ENCODE results near the gene C16orf95.
A peak's percentile ranks its signal among the peaks of the same experiment; 100 is the strongest.
"Not testable (repeated sequence)": the region's sequence is repeated elsewhere in the genome, so short reads cannot be mapped to it uniquely, and the experiment has no call there.

The C16orf95 gene, protein sequence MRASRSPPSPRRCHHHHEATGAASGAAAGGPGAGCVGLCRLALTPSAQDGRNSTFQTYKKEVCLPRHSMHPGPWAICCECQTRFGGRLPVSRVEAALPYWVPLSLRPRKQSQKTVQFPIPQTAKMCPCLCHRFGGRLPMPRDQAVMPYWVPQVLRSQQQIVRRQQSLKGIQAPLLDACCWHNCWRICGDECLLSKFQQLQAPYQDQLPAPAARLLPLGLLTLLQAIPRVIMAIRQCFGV

DNA sequence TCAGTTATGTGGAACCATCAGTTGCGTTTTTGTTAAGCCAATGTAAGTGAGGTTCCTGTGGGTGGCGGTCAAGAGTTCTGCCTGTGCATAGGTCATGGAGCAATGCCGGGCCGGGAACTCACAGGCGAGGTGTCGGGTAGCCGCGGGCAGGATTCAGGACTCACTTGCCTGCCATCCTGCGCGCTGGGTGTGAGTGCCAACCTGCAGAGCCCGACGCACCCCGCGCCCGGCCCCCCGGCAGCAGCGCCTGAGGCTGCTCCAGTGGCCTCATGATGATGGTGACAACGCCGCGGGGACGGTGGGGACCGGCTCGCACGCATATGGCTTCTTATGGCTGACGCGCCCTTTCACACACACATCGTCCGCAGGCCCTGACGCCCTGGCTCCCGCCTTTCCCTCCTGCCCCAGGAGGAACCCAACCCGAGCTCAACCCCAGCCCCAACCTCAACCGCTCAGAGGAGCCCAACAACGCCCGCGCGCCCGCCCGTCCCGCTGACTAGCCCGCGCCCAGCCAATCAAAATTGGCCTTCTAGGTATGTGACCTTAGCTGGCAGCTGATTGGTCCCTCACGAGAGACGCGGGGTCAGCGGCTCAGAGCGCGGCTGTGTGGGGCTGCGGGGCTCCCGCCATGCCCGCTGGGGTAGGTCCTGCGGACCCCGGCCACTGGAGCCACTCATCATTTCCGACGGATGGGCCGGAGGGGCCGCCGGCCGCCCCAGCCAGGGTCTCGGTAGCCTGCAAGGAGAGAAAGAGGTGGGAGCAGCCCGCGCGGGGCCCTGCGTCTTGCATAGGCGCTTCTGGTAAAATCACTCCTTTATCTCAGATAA, at the start of gene C16orf95:
TSS of gene C16orf95 (minus strand) at position 470 of the 827 bp plus-strand sequence. CDS start at position 320, 150 bp downstream.
- DNase-seq, result peak; percentile 94

DNA sequence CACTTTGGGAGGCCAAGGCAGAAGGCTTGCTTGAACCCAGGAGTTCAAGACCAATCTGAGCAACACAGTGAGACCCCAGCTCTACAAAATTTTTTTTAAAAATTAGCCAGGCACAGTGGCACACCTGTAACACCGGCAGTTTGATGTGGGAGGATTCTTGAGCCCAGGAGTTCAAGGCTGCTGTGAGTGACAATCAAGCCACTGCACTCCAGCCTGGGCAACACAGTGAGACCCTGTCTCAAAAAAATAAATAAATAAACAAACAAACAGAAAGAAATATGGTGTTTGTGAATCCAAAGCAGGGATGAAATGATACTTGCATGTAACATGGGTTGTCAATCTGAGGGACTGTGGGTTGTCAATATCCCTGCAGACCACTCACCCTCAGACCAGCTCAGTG, 49.7 kb upstream of the C16orf95 start:
- DNase-seq, result no peak

DNA sequence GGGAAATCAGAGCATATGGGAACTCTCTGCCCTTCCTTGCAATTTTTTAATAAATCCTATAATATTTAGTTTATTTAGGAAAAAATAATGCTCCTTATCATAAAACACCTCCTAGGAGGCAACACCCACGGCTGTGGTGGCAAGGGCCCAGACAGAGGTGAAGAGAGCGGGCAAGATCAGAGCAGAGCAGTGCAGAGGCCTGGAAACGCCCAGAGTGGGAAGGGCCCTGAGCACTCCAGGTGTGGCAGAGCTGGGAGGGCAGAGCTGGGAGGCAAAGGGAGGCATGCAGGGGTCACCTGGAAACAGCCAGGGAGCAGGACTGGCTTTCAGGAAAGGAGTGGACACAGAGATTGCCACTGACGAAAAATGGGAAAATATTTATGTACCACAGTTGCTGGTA, 49.1 kb upstream of the C16orf95 start:
- no peak for DNase-seq

DNA sequence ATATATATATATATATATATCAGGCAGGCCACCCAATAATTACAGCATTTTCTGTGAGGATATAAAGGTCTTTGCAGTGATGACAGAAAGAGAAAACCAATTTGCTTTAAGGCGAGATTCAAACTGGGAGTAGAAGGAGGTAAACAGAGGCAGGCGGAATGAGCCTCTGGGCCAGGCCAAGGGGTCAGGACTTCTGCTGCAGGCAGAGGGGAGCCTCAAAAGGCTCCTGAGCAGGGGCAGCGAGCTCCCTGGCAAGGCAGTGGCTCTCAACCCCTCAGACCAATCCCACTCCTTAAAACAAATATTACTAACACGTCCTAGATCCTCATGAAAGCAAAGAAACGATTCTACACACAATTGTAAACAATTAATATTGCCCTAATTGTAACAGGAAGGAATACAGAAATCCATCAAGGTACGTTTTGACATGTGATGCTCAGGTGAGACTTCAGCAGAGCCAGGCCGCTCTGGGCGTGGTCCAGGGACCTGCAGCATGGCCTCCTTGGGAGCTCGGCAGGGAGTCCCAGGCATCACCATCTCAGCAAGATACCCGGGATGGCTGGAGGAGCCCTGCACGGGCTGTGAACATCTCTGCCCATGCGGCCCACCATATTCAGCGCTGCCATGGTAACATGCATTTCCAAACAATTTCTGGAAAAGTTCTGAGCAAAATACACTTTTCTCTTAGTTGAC, 48.0 kb upstream of the C16orf95 start:
- no peak for DNase-seq

DNA sequence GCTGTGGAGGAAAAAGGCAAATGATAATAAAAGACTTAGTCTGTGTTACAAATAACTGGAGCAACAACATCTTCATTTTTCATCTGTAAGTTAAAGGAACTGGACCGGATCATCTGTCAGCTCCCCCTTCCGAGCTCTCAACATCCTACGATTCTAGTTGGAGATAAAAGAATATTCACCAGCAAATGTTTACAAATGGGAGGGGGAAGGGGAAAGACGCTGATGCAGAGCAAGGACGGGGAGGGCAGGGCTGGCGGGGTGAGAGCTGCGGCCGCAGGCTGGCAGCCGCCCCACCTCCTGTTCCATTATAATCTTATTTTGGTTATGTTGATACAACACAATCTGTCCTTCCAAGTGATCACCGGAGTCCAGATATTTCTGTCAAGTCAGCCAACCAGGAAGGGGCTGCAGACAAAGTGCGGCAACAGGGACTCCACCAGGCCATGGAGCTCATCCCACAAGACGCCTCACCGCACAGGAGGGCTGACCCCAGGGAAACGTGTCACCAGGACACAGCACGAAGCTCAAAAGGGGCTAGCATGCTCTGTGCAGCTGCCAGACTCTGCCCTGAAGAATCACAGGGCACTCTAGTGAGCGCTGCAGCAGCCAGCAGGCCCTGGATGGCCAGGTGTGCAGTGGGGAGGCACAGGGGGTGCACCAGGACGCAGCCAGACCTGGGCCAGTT, 46.7 kb upstream of the C16orf95 start:
- no peak for DNase-seq

DNA sequence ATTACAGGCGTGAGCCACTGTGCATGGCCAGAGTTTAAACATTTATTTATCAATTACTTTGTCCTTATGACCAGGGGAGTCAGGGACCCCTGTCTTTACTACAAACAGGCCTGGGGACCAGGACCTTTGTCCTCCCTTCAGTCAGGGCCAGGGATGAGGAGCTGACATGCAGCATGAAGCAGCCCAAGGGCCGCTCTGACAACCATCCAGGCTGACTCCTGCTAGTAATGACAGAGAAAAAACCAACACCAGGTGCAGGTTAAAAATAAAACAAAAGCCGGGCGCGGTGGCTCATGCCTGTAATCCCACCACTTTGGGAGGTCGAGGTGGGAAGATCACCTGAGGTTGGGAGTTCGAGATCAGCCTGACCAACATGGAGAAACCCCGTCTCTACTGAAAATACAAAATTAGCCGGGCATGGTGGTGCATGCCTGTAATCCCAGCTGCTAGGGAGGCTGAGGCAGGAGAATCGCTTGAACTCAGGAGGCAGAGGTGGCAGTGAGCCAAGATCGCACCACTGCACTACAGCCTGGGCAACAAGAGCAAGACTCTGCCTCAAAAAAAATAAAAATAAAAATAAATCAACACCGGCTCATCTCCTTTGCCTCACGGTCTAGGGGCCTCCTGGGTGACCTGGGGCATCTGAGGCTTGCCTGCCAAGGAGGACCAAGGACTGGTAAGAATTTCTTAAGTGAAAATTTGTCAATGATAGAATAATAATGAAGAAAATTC, 45.8 kb upstream of the C16orf95 start:
- DNase-seq, result not testable (repeated sequence)

DNA sequence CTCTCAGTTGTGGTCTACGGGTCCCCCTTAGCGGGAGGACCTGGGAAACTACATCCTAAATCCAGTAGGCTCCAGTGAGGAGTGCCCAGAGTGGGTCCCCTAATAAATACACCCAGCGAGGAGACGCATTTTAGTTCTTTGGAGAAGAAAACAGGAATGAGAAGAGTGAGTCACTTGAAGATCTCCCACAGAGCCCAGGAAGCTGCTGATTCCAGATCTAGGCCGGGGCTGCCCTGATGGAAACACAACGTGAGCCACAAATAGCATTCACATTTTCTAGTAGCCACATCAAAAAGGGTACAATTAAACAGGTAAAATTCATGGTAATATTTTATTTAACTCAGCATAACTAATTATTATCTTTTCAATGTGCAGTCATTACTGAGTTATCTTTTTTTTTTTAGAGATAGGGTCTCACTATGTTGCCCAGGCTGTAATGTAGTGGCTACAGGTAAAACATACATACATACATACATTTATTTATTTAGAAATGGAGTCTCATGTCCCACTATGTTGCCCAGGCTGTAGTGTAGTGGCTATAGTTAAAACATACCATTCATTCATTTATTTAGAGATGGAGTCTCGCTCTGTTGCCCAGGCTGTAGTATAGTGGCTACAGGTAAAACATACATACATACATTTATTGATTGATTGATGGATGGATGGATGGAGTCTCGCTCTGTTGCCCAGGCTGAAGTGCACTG, 44.9 kb upstream of the C16orf95 start:
- DNase-seq, result no peak

DNA sequence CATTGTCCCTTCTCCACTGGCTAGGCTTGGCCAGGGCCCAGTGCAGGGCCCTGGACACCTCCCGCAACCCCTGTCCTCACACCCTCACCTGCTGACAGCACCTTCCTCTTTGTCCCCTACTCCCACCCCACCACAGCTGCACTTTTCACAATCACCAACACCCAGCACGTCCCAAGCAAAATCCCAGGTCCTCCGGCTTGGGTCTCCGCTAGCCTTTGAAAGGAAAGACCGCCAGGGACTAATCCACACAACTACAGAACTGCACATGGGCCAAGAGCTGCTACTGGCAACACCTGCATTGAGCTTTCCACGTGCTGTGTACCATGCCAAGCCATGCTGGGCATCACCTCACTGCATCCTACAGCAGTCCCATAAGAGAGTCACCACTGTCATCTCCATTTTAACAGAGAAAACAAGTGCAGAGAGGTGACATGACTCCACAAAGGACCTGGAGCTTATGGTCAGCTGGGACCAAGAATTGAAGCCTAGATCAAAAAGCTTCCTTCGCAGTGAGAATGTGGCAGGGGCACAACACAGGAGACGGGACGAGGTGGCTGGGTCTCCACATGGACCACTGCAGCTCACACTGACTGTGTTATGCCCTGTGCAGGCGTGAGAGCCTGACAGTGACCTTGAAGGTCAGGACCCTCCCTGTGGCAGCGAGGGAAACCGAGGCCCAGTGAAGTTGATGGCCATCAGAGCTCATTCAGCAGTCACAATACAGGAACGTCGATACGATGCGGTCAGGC, 43.8 kb upstream of the C16orf95 start:
- DNase-seq, result no peak

DNA sequence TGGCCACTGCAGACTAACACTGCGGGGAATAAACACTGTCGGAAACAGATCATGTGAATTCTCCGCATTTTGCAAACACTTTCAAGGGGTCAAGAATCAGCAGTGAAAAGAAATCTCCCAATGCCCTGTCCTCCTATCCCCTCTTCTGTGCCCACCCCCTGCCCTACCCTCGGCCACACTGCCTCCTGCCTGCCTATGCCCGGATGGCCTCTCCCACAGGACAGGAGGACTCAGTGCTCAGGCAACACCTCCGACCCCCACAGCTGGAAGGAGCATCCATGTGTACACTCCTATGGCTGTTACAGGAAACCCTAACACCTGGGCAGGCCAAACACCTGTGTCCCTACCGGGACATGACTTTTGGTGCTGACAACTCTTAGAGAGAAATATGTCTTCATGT, 41.9 kb upstream of the C16orf95 start:
- DNase-seq, result no peak

DNA sequence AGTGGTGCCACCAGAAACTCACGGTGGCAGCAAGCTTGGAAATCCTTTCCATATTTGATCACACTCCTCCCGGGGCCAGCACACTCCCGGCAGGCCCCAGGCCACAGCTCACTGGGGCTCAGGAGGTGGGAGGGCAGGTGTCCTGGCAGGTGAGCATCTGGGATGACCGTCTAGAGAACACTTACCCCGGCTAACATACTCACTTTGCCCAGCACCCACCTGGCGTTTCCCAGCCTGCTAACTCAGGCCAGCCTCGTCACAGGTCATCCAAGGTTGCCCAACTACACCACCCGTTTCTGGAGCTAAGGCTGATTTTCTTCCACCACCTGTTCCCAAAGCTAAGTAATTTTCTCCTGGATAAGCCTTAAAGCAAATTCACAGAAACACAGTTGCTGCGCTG, 41.5 kb upstream of the C16orf95 start:
- DNase-seq, result no peak

DNA sequence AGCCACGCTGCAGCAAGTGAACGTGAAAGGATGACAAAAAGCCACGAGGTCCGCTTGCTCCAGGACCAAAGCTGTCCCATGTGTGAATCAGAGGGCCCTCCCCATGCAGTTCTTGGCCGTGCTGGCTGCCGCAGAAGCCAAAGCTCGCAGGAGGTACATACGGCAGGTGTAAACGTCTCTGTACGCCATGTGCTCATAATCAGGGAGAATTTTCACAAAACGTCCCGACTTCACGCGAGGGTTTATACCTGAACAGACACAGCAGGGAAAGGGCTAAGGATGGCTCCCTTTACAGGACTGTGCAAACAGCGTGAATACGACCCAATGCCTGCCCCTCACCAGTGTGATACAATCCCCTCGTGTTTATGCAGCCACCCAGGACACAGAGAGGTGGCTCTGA, 41.1 kb upstream of the C16orf95 start:
- no peak for DNase-seq

DNA sequence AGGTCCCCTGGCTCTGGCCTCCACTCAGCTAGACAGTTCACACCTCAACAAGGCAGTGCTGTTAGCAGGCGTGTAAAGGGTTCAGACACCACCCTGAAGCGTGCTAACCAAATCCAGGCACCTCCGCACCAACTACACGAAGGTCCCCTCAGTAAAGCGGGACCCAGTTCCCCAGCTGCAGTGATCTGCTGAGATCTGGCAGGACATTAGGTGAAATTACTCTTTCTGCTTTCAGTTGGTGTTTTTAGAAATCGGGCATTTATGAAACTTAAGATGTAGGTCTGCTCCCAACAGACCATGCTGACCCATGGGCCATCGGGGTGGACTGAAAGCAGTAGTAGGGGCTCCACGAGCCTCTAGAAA, 39.3 kb upstream of the C16orf95 start:
- no peak for DNase-seq

DNA sequence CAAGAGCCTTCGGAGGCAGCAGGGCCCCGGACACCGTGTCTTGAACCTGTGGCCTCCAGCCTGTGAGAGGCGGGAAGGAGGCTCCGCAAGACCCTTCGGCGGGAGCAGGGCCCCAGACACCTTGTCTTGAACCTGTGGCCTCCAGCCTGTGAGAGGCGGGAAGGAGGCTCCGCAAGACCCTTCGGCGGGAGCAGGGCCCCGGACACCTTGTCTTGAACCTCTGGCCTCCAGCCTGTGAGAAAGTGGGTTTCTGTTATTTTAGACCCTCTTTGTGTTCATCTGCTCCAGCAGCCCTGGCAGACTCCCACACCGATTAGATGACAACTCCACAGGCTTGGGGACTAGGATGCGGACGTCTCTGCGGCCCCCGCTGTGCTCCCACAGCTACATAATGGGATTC, 36.4 kb upstream of the C16orf95 start:
- DNase-seq, result no peak

DNA sequence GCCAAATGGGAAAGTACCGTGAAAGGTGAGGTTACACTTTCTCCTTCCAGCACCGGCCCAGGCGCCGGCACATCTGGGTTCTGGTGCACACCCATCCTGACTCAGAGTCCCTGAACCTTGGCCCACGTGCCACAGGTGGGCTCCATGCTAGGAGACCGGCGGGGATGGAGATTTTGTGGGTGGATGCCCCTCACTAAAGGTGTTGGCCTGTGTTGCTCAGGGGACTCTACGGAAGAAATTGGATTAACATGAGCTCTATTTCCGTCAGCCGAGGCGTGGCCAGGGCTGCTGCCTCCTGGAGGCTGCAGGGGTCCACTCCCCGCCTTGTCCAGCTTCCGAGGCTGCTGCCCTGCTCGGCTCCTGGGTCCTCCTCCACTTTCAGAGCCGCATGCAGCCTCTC, 35.6 kb upstream of the C16orf95 start:
- DNase-seq, result no peak

DNA sequence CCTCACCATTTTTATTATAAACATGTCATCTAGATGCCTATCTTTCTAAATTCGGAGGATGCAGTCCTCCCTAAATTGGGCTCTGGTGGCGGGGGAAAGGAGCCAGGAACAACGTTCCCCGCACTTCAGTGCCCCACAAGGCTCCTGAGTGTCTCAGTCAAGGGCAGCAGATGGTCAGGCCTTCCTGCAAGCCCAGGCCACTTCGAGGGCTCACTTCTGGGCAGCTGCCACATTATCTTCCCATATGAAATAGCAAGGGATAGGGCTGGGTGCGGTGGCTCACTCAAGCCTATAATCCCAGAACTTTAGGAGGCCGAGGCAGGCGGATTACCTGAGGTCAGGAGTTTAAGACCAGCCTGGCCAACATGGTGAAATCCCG, 34.1 kb upstream of the C16orf95 start:
- DNase-seq, result no peak

DNA sequence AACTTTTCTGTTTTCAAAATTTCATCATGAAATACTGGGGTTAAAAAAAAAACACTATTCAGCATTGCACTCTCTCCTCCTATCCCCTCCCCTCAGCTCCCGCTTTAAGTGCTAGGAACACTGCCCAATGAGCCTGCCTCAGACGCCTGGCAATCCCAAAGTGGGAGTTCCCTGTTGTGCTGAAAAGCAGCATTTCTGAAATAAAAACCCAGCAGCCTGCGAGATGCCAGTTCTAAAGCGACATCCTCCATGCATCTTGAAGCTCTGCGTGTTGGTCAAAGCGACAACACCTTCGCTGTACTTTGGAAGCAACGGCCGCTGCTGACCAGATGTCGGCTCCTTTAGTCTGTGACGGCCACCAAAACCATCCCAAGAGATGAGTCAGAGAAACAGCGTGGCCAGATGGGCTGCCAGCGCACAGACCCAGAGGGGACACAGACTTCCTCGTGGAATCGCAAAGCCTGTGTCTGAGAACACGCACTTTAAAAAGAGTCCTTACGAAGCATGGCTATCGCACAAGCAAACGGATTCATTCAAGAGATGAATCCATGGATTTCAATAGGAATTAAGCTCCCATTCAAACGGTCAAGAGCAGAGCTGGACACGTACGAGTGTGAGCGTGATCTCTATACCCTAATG, 33.6 kb upstream of the C16orf95 start:
- DNase-seq, result no peak

DNA sequence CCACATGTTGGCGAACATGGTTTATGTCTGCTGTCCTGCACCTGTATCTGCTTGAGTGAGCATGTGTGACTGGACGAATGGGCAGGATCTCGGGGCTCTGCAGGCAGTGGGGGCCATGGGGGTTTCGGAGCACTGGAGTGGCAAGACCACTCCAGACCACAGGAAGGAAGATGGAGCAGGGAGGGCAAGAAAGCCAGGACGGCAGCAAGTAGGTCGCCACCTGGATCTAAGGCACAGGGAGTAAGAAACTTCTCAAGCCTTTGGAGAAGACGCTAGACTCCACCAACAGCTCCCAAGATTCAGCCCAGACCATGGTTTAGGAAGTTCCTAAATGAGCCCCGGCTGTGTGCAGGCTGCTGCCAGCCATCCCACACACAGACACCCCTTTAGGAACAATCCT, 32.8 kb upstream of the C16orf95 start:
- no peak for DNase-seq

DNA sequence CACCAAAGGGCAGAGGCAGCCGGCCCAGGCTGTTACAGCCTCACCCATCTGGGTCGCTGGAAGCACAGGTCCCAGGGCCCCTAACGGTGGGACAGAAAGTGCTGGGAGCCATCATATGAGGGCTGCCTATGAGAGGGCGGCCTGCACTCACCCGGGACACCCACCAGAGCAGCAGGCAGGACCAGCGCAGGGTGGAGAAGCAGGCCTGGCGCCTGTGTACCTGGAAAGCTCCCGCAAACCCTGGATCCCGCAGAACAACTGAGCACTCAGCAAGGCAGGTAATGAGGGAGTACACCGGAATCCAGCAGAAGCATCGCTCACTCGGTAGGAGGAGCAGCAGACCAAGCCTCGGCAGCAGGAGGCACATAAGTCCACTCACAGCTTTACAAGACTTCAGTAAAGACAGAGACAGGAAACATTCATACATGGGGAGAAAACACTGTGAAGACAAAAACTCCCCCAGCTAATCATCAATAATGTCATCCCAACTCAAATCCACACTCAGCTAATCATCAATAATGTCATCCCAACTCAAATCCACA, 31.5 kb upstream of the C16orf95 start:
- no peak for DNase-seq

DNA sequence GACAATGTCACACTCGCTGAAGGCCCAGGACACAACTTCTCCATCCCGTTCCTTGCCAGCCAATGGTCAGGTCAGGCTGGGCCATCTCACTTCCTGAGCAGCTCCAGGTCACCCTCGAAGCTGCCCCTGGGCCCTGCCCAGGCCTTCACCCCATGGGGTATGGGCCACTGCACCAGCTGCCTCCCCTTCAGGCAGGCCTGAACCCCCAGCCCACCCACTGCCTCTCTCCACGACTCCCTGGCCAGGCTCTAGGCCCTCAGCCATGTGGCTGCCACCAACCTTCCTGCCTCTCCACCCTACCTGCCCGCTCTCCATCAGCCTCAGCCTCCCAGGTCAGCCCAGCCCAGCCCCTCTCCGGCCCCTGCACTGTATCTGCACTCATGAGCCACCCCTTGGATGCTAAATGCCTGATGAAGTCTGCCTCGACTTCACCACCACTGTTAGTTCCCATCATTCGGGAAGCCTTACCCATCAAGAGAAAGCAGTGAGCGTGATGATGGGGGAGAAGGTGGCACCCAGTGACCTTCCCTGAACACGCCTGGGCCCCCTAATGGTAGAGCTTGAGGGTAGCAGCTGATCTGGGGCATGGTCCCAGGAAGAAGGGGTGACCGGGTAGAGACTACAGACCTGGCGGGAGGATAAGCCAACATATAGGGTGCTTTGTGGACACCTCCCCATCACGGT, 30.9 kb upstream of the C16orf95 start:
- no peak for DNase-seq

DNA sequence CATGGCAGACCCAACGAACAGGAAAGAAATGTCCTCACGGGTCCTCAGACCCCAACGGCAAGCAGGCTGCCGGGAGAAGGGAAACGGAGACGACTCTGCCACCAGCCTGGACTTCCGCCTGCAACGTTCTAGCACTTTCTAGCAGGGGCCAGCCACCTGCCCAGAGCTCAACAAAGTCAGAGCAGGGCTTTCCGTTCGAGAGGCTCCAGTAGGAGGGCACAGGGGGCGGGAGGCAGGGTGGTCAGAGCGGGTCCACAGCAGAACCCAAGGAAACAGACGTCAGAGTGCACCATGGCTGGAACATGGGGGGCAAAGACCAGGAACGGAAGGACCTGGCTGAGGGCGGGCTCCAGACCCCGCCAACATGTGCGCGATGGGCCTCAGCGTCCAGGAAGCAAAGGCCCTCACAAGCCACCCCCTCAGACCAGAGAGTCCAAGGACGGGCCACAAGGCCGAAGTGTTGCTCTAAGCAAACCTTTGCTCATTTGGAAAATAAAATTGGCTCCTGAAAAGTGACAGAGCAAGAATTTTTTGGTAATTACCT, 29.4 kb upstream of the C16orf95 start:
- no peak for DNase-seq

Data from CD4-positive, alpha-beta T cell treated with Interleukin-15 for 1 hour (primary cell).